Activated CD4-positive, alpha-beta T cell treated with anti-CD3 and anti-CD28 coated beads, Interleukin-2, amount 50 U/mL, for 16 hours (primary cell): ENCODE results near the gene FEV.

Experiments
- DNase-seq: peaks from one replicate; pipeline ENCODE4 v3.0.0-alpha.2; 2020

The FEV gene

GRCh38 chr2:218992196-218992595, 7.2 kb upstream of the FEV start:
- DNase-seq: no peak

- DNase-seq: no peak
Observed at GRCh38 chr2:218991674-218992168, 6.7 kb upstream of the FEV start.

GRCh38 chr2:218990612-218991011, 5.6 kb upstream of the FEV start:
- no peak for DNase-seq

- DNase-seq: no peak
Observed at GRCh38 chr2:218990052-218990451, 5.1 kb upstream of the FEV start.

- DNase-seq: no peak
Observed at GRCh38 chr2:218988650-218989049, 3.7 kb upstream of the FEV start.

GRCh38 chr2:218988164-218988563, 3.2 kb upstream of the FEV start:
- no peak for DNase-seq

- DNase-seq: no peak
Observed at GRCh38 chr2:218986148-218986761, 1.3 kb upstream of the FEV start.

GRCh38 chr2:218985325-218986091, 524 bp upstream of the FEV start:
- no peak for DNase-seq

- DNase-seq: no peak
Observed at GRCh38 chr2:218984239-218985020, 554 bp downstream of the FEV start.

- DNase-seq: no peak
Observed at GRCh38 chr2:218983934-218984238, 1.1 kb downstream of the FEV start.

GRCh38 chr2:218983263-218983933, 1.6 kb downstream of the FEV start:
- DNase-seq: no peak

GRCh38 chr2:218982586-218983262, 2.3 kb downstream of the FEV start:
- DNase-seq: no peak

- peak; percentile 29 for DNase-seq
Observed at GRCh38 chr2:218981881-218982585, 3.0 kb downstream of the FEV start.

- no peak for DNase-seq
Observed at GRCh38 chr2:218981390-218981880, 3.5 kb downstream of the FEV start.

GRCh38 chr2:218980735-218981389, 4.1 kb downstream of the FEV start:
- no peak for DNase-seq

- peak; percentile 86 for DNase-seq
Observed at GRCh38 chr2:218979846-218980734, 4.9 kb downstream of the FEV start.

- DNase-seq: no peak
Observed at GRCh38 chr2:218975060-218975777, 9.8 kb downstream of the FEV start.

GRCh38 chr2:218970894-218971293, 14.1 kb downstream of the FEV start:
- no peak for DNase-seq

- no peak for DNase-seq
Observed at GRCh38 chr2:218964041-218964771, 20.8 kb downstream of the FEV start.
